ENCODE measurements around the gene EEF1G.
A peak's percentile ranks its signal among the peaks of the same experiment; 100 is the strongest.
"Not testable (repeated sequence)": the region's sequence is repeated elsewhere in the genome, so short reads cannot be mapped to it uniquely, and the experiment has no call there.

Gene EEF1G

GRCh38 chr11:62575837-62576236 lies 2.1 kb upstream of the EEF1G start:
- DNase-seq: no peak

- DNase-seq: no peak
Measured at GRCh38 chr11:62575156-62575555, 1.5 kb upstream of the EEF1G start.

GRCh38 chr11:62574363-62575071 lies 826 bp upstream of the EEF1G start:
- DNase-seq: peak; percentile 32

- peak; percentile 28 for DNase-seq
Measured at GRCh38 chr11:62573006-62573591, 592 bp downstream of the EEF1G start.

- no peak for DNase-seq
Measured at GRCh38 chr11:62572431-62572830, 1.3 kb downstream of the EEF1G start.

GRCh38 chr11:62571493-62571892 lies 2.2 kb downstream of the EEF1G start:
- DNase-seq: not testable (repeated sequence)

- DNase-seq: not testable (repeated sequence)
Measured at GRCh38 chr11:62570903-62571302, 2.8 kb downstream of the EEF1G start.

GRCh38 chr11:62569611-62570010 lies 4.1 kb downstream of the EEF1G start:
- DNase-seq: no peak

- DNase-seq: no peak
Measured at GRCh38 chr11:62567018-62567633, 6.6 kb downstream of the EEF1G start.

GRCh38 chr11:62566247-62566646 lies 7.4 kb downstream of the EEF1G start:
- no peak for DNase-seq

- DNase-seq: no peak
Measured at GRCh38 chr11:62565100-62565802, 8.4 kb downstream of the EEF1G start.

GRCh38 chr11:62561677-62562230 lies 11.9 kb downstream of the EEF1G start:
- DNase-seq: not testable (repeated sequence)

GRCh38 chr11:62560566-62561103 lies 13.1 kb downstream of the EEF1G start:
- DNase-seq: peak; percentile 86

GRCh38 chr11:62559626-62560025 lies 14.1 kb downstream of the EEF1G start:
- DNase-seq: not testable (repeated sequence)

- no peak for DNase-seq
Measured at GRCh38 chr11:62559204-62559603, 14.5 kb downstream of the EEF1G start.

- no peak for DNase-seq
Measured at GRCh38 chr11:62558669-62559068, 15.0 kb downstream of the EEF1G start.

GRCh38 chr11:62556875-62557631 lies 16.6 kb downstream of the EEF1G start:
- DNase-seq: no peak

- peak; percentile 91 for DNase-seq
Measured at GRCh38 chr11:62556108-62556874, 17.4 kb downstream of the EEF1G start.

- DNase-seq: peak; percentile 90
Measured at GRCh38 chr11:62555464-62556107, 18.1 kb downstream of the EEF1G start.

- no peak for DNase-seq
Measured at GRCh38 chr11:62554387-62555167, 19.1 kb downstream of the EEF1G start.

All from inflammatory macrophage treated with lipopolysaccharide for 4 hours (primary cell).